ENCODE results near the gene KLHL17. TPM values are rescaled to one million over a fixed set of nuclear protein-coding genes. Genes with fewer than 3 reads are reported as not detected.

Gene KLHL17
- total and polyA plus RNA-seq, 3 donors from 2014 or later = 16.0 to 36.4 (median 34.9) TPM

DNA sequence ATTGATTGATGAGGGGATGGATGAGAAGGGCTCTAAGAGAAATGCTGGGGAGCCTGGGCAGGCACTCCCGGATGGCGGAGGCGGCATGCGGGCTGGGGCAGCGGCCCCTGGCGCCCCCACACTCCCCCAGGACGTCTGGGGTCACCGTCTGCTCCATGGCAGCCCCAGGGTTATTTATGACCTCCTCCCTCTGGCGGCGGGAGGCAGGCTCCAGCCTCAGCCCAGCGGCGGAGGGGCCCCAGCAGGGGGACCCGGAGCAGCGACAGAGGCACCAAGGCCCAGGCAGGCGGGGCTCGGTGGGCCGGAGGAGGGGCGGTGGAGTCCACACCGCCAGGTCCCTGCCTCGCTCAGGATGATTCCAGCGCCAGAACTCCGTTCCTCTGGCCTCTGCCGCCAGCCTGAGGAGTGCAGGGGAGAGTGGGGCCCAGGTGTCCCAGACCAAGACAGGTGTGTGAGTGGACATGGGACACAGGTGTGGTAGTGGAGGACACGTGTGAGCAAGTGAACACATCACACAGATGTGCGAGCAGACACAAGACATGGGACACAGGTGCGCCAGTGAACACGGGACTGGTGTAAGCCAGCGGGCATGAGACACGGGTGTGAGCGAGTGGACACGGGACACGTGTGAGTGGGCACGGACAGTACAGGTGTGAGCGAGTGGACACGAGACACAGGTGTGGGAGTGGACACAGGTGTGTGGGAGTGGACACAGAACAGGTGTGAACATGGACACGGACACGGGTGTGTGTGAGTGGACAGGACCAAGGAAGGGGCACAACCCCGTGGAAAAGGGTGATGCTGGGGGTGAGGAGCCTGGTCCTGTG, 39.2 kb upstream of the KLHL17 start:
- no peak overlapping the region for H3K4me3 ChIP-seq
- H3K27ac ChIP-seq = no peak overlapping the region

DNA sequence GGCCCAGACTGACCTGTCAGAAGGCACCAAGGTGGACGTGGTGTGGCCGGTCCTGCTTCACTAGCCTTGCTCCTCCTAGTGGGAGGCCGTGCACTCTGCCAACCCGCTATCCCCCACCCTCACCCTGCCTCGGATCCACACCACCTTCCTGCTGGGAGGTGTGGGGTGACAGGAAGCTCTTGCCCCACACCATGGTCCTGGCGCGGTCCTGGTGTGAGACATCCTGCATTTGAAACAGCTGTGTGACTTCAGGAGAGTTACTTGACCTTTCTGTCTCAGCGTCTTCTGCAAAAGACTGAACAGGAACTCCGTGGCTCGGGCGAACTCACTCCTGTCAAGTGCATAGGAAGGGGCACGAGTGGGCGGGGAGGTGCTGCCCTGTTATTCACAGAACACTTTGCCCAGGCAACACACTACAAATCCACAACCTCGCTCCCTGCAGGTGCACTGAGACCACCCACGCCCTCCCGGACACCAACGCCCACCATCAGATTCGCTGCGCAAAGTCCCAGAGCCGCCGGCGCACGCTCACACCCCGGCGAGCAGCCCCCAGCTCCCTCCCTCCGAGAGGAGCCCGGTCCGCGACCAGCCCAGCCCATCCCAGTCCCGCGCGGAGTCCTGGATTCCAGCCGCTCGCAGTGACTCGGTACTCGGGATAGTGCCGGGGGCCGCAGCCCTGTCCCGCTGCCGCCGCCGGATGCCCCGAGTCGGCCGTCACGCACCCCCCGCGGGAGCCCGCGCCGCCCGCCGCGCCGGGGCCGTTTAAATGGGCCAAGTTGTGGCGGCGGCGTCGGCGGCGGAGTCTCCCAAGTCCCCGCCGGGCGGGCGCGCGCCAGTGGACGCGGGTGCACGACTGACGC, 37.0 kb upstream of the KLHL17 start, which contains the start of gene SAMD11:
TSS of gene SAMD11 (plus strand) at position 793 of the 860 bp plus-strand sequence. CDS start 509 bp downstream, outside the sequence.
- no peak within 1 kb of the TSS for H3K27ac ChIP-seq
- H3K4me1 ChIP-seq = peaks cover 26% of the 10 kb centered on the region
- intact Hi-C loops (cut with DNase I; ENCODE audit: low total_unique reads) = no loop called here
- peak within 1 kb of the TSS; percentile 51 to 56 for H3K4me3 ChIP-seq
- H3K27me3 ChIP-seq = no peaks in the 10 kb centered on the region
- no peak for TF ChIP-seq POLR2A (IDR thresholded peaks at IDR 0.05)
- TF ChIP-seq, protein P1, sequence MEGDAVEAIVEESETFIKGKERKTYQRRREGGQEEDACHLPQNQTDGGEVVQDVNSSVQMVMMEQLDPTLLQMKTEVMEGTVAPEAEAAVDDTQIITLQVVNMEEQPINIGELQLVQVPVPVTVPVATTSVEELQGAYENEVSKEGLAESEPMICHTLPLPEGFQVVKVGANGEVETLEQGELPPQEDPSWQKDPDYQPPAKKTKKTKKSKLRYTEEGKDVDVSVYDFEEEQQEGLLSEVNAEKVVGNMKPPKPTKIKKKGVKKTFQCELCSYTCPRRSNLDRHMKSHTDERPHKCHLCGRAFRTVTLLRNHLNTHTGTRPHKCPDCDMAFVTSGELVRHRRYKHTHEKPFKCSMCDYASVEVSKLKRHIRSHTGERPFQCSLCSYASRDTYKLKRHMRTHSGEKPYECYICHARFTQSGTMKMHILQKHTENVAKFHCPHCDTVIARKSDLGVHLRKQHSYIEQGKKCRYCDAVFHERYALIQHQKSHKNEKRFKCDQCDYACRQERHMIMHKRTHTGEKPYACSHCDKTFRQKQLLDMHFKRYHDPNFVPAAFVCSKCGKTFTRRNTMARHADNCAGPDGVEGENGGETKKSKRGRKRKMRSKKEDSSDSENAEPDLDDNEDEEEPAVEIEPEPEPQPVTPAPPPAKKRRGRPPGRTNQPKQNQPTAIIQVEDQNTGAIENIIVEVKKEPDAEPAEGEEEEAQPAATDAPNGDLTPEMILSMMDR (IDR thresholded peaks at IDR 0.05) = no peak
- H3K36me3 ChIP-seq (ENCODE audit: low read depth, missing control alignments) = no peaks in the 10 kb centered on the region
- 7% methylated on average over 47 of the region's 72 CpGs; no CpG with 5 or more reads in 1 of the 2 donors for WGBS, 2 donors
- no peaks in the 10 kb centered on the region for H3K9me3 ChIP-seq
- DNase-seq = peak; percentile 89

More for the DNA sequence above, 39.2 kb upstream of the KLHL17 start:
- H3K36me3 ChIP-seq (ENCODE audit: low read depth, missing control alignments) = no peaks in the 10 kb centered on the region
- peak; percentile 68 for DNase-seq
- H3K9me3 ChIP-seq = no peaks in the 10 kb centered on the region
- no peaks in the 10 kb centered on the region for H3K27me3 ChIP-seq
- WGBS, 2 donors = 31 to 59% methylated on average over 18 to 38 of the region's 38 CpGs
- H3K4me1 ChIP-seq = peaks cover 37% of the 10 kb centered on the region
- intact Hi-C loops (cut with DNase I; ENCODE audit: low total_unique reads) = no loop called here
- no peak for TF ChIP-seq POLR2A (IDR thresholded peaks at IDR 0.05)
- TF ChIP-seq, protein P1 (IDR thresholded peaks at IDR 0.05) = peak; percentile 16 to 51 (median 45)

DNA sequence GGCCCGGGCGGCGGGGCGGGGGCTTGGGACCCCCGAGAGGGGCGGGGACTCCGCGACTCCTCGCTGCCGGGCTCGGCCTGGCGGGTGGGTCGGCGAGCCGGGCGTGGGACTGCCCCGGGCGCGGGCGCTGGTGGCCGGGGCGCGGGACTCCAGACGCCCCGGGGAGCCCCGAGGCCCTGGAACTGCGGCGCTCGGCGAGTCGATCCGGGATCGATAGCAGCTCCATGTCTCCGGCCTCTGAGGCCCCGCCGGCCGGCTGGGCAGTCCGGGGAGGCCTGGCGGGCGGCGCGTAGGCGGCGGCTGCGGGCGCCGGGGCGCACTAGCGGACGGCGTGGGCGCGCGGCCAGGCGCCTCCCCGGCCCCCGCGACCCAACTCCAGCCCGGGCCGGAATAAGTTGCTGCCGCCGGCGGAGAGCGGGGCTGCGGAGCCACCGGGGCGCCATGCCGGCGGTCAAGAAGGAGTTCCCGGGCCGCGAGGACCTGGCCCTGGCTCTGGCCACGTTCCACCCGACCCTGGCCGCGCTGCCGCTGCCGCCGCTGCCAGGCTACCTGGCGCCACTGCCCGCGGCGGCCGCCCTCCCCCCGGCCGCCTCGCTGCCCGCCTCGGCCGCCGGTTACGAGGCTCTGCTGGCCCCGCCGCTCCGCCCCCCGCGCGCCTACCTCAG, 36.3 kb upstream of the KLHL17 start:
- H3K27ac ChIP-seq = no peak overlapping the region
- H3K4me3 ChIP-seq = peak overlapping the region; percentile 51 to 56
- TF ChIP-seq, protein P1 (IDR thresholded peaks at IDR 0.05) = no peak
- TF ChIP-seq POLR2A (IDR thresholded peaks at IDR 0.05) = no peak
- 0% methylated on average over 91 of the region's 98 CpGs; no CpG with 5 or more reads in 1 of the 2 donors for WGBS, 2 donors
- H3K36me3 ChIP-seq (ENCODE audit: low read depth, missing control alignments) = no peaks in the 10 kb centered on the region
- peaks cover 26% of the 10 kb centered on the region for H3K4me1 ChIP-seq
- H3K9me3 ChIP-seq = no peaks in the 10 kb centered on the region
- H3K27me3 ChIP-seq = no peaks in the 10 kb centered on the region
- DNase-seq = no peak
- intact Hi-C loops (cut with DNase I; ENCODE audit: low total_unique reads) = no loop called here

DNA sequence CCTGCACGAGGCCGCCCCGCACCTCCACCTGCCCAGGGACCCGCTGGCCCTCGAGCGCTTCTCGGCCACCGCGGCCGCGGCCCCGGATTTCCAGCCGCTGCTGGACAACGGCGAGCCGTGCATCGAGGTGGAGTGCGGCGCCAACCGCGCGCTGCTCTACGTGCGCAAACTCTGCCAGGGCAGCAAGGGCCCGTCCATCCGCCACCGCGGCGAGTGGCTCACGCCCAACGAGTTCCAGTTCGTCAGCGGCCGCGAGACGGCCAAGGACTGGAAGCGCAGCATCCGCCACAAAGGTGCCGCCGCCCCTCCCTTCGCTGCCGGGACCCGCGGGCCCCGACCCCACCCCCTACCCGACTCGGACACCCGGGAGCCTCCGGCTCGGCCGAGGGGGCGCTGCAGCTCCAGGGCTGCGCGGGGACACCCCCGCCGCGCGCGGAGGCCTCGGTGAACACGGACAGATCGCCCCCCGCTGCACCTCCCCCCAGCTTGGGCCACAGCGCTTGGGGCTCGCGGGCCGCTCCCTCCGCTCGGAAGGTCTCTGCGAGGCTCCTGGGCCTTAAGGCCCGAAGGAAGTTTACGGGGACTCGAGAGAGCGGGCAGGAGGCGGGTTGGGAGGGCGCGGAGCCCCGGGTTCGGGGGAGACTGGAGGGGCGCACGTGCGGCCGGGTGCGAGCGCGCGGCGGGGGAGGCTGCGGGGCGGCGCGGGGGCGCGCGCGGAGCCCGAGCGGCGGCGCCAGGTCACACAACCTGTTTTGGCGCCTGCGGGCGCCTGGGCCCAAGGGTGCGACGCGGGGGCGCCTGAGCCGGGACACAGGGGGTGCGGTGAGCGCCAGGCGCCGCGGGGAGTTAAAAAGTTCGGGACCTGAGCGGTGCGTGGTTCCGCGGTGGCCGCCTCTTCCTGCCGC, 35.5 kb upstream of the KLHL17 start:
- H3K27me3 ChIP-seq = no peaks in the 10 kb centered on the region
- DNase-seq = peak; percentile 47
- TF ChIP-seq, protein P1 (IDR thresholded peaks at IDR 0.05) = no peak
- no peak for TF ChIP-seq POLR2A (IDR thresholded peaks at IDR 0.05)
- intact Hi-C loops (cut with DNase I; ENCODE audit: low total_unique reads) = no loop called here
- H3K4me1 ChIP-seq = peaks cover 26% of the 10 kb centered on the region
- no peaks in the 10 kb centered on the region for H3K36me3 ChIP-seq (ENCODE audit: low read depth, missing control alignments)
- no peaks in the 10 kb centered on the region for H3K9me3 ChIP-seq
- H3K27ac ChIP-seq = no peak overlapping the region
- WGBS, 2 donors = 2% methylated on average over 90 of the region's 120 CpGs; no CpG with 5 or more reads in 1 of the 2 donors
- H3K4me3 ChIP-seq = peak overlapping the region; percentile 51 to 56
